Osteocyte (in vitro differentiated cells): ENCODE results near the gene SEC23B. TPM values are rescaled to one million over a fixed set of nuclear protein-coding genes. Genes with fewer than 3 reads are reported as not detected.

Experiments used
- DNase-seq: peaks from one replicate; pipeline ENCODE4 v3.0.0; 2021; ENCODE audit warnings: mixed read lengths; ENCODE audit not compliant: unreplicated experiment; ENCODE audit errors: extremely low spot score
- H3K27ac Mint-ChIP-seq: one replicate; pipeline ENCODE4 v1.8.0; 2021; ENCODE audit warnings: mild to moderate bottlenecking, mixed read lengths; ENCODE audit not compliant: unreplicated experiment
- H3K27me3 Mint-ChIP-seq: one replicate; pipeline ENCODE4 v1.8.0; 2021; ENCODE audit warnings: mixed read lengths; ENCODE audit not compliant: unreplicated experiment
- H3K36me3 Mint-ChIP-seq: one replicate; pipeline ENCODE4 v1.8.0; 2021; ENCODE audit warnings: mixed read lengths; ENCODE audit not compliant: unreplicated experiment
- H3K4me1 Mint-ChIP-seq: one replicate; pipeline ENCODE4 v1.8.0; 2021; ENCODE audit warnings: mixed read lengths; ENCODE audit not compliant: unreplicated experiment
- H3K4me3 Mint-ChIP-seq: one replicate; pipeline ENCODE4 v1.8.0; 2021; ENCODE audit warnings: mild to moderate bottlenecking, moderate library complexity, mixed read lengths; ENCODE audit not compliant: unreplicated experiment
- H3K9me3 Mint-ChIP-seq: one replicate; pipeline ENCODE4 v1.8.0; 2021; ENCODE audit warnings: mixed read lengths; ENCODE audit not compliant: unreplicated experiment
- CTCF ChIP-seq: fragments of 200-600 bp; sonication (generic); IDR thresholded peaks from 2 replicates; pipeline ENCODE4 v1.5.0; 2021; ENCODE audit warnings: antibody characterized with exemption, mild to moderate bottlenecking, moderate library complexity
- total RNA-seq: library from RNA; stranded (reverse); gene quantifications from 2 replicates; pipeline ENCODE4 v1.2.1, GENCODE V29; 2021

Gene SEC23B
- total RNA-seq, 1 donor from 2014 or later = 36.8 TPM

GRCh38 chr20:18567739-18568091, 60.0 kb downstream of the SEC23B start:
- no peaks in the 10 kb centered on the region for H3K27me3 Mint-ChIP-seq
- H3K9me3 Mint-ChIP-seq = peaks cover 3% of the 10 kb centered on the region
- peaks cover 19% of the 10 kb centered on the region for H3K4me1 Mint-ChIP-seq

GRCh38 chr20:18571009-18571408, 63.3 kb downstream of the SEC23B start:
- Mint-ChIP-seq H3K4me3 (no peak overlapping the region), H3K4me1 (peaks cover 19% of the 10 kb centered on the region), H3K27me3 (no peaks in the 10 kb centered on the region), H3K9me3 (peaks cover 3% of the 10 kb centered on the region), H3K27ac (no peak overlapping the region), H3K36me3 (peaks cover 13% of the 10 kb centered on the region)
- no peak for DNase-seq
- no peak for TF ChIP-seq CTCF

More at GRCh38 chr20:18567739-18568091, 60.0 kb downstream of the SEC23B start:
- H3K27ac Mint-ChIP-seq = peak overlapping the region; percentile 98
- H3K36me3 Mint-ChIP-seq = peaks cover 16% of the 10 kb centered on the region
- peak overlapping the region; percentile 95 for H3K4me3 Mint-ChIP-seq
- TF ChIP-seq CTCF = no peak
- DNase-seq = no peak

- Mint-ChIP-seq H3K36me3 (peaks cover 13% of the 10 kb centered on the region), H3K9me3 (peaks cover 3% of the 10 kb centered on the region), H3K4me3 (no peak overlapping the region), H3K4me1 (peaks cover 15% of the 10 kb centered on the region), H3K27ac (no peak overlapping the region), H3K27me3 (no peaks in the 10 kb centered on the region)
- no peak for DNase-seq
- no peak for TF ChIP-seq CTCF
Measured at GRCh38 chr20:18571578-18571977, 63.8 kb downstream of the SEC23B start.

- peak; percentile 51 for DNase-seq
- Mint-ChIP-seq H3K9me3 (no peaks in the 10 kb centered on the region), H3K4me3 (no peak overlapping the region), H3K4me1 (no peaks in the 10 kb centered on the region), H3K27ac (no peak overlapping the region), H3K36me3 (no peaks in the 10 kb centered on the region), H3K27me3 (no peaks in the 10 kb centered on the region)
- TF ChIP-seq CTCF = no peak
Measured at GRCh38 chr20:18577942-18578341, 70.2 kb downstream of the SEC23B start.

- H3K9me3 Mint-ChIP-seq = no peaks in the 10 kb centered on the region
- no peaks in the 10 kb centered on the region for H3K36me3 Mint-ChIP-seq
- H3K4me3 Mint-ChIP-seq = no peak overlapping the region
- TF ChIP-seq CTCF = no peak
- H3K27ac Mint-ChIP-seq = no peak overlapping the region
- no peak for DNase-seq
- no peaks in the 10 kb centered on the region for H3K27me3 Mint-ChIP-seq
- no peaks in the 10 kb centered on the region for H3K4me1 Mint-ChIP-seq
Measured at GRCh38 chr20:18578581-18578980, 70.8 kb downstream of the SEC23B start.
